Esophagus muscularis mucosa (tissue), 4 donors: ENCODE results near the gene ASPRV1. TPM values are rescaled to one million over a fixed set of nuclear protein-coding genes. Genes with fewer than 3 reads are reported as not detected.
A peak's percentile ranks its signal among the peaks of the same experiment; 100 is the strongest.

ENCODE experiments used
- DNase-seq: peaks from one replicate; pipeline ENCODE4 v3.0.0-alpha.2; 2017; ENCODE audit errors: extremely low spot score
- H3K27ac ChIP-seq, 4 donors: fragments of 200-600 bp; sonication (generic); replicated peaks in 1 of 4; 1 replicate in 3 of 4; 2 replicates in 1 of 4; pipeline ENCODE4 v1.5.1; 2016 to 2019; ENCODE audit warnings: mild to moderate bottlenecking in 1 of 4
- H3K27me3 ChIP-seq, 4 donors: fragments of 200-600 bp; sonication (generic); one replicate each; pipeline versions ENCODE4 v1.5.1 to v1.6.0; 2016 to 2019
- H3K36me3 ChIP-seq, 4 donors: fragments of 200-600 bp; sonication (generic); one replicate each; pipeline ENCODE4 v1.5.1; 2016 to 2019
- H3K4me1 ChIP-seq, 4 donors: fragments of 200-600 bp; sonication (generic); one replicate each; pipeline ENCODE4 v1.5.1; 2016 to 2019
- H3K4me3 ChIP-seq, 4 donors: fragments of 200-600 bp; sonication (generic); 1 replicate in 2 of 4; 2 replicates in 2 of 4; pipeline ENCODE4 v1.5.1; 2016 to 2019; ENCODE audit warnings: mild to moderate bottlenecking in 4 of 4, moderate library complexity in 1 of 4
- H3K9me3 ChIP-seq, 4 donors: fragments of 200-600 bp; sonication (generic); 1 replicate in 3 of 4; 2 replicates in 1 of 4; pipeline ENCODE4 v1.5.1; 2016 to 2019
- EP300 ChIP-seq: sonication (generic); formaldehyde crosslinking; IDR thresholded peaks from one replicate; pipeline ENCODE4 v1.6.1; 2017; ENCODE audit warnings: antibody characterized with exemption
- POLR2A ChIP-seq: fragments of 450-650 bp; IDR thresholded peaks from one replicate; pipeline ENCODE4 v1.6.1; 2017; ENCODE audit warnings: antibody characterized with exemption, moderate library complexity, mild to moderate bottlenecking, low read depth
- POLR2AphosphoS5 ChIP-seq, 2 donors: sonication (generic); formaldehyde crosslinking; IDR thresholded peaks; one replicate each; pipeline ENCODE4 v1.6.1; 2017; ENCODE audit warnings: antibody characterized with exemption in 2 of 2
- WGBS: methylation state at CpG from one replicate; pipeline ENCODE4 v1.1.5; 2018; 5-methylcytosine and 5-hydroxymethylcytosine counted together
- intact Hi-C: fragments of 100-400 bp; cut with DNase I; formaldehyde crosslinking; loops from one replicate; pipeline ENCODE4 v1.15.1; 2023
- total RNA-seq, 4 donors: library from RNA; depleted of rRNA; stranded (reverse); fragments of >200 nt; gene quantifications; one replicate each; pipeline versions ENCODE4 v1.1.0 to v1.2.1, GENCODE V29; 2016
- TF ChIP-seq, protein P1 (sequence below), 3 experiments: fragments of 200-600 bp in 2 of 3; fragments of 450-650 bp in 1 of 3; sonication (generic) in 2 of 3; IDR thresholded peaks; one replicate each; pipeline ENCODE4 v1.5.1; 2017 to 2019; ENCODE audit warnings: antibody characterized with exemption in 3 of 3, mild to moderate bottlenecking in 2 of 3, moderate library complexity in 1 of 3

The ASPRV1 gene
- total RNA-seq, 4 donors from 2014 or later, result 1.2 to 1.7 (median 1.6) TPM

DNA sequence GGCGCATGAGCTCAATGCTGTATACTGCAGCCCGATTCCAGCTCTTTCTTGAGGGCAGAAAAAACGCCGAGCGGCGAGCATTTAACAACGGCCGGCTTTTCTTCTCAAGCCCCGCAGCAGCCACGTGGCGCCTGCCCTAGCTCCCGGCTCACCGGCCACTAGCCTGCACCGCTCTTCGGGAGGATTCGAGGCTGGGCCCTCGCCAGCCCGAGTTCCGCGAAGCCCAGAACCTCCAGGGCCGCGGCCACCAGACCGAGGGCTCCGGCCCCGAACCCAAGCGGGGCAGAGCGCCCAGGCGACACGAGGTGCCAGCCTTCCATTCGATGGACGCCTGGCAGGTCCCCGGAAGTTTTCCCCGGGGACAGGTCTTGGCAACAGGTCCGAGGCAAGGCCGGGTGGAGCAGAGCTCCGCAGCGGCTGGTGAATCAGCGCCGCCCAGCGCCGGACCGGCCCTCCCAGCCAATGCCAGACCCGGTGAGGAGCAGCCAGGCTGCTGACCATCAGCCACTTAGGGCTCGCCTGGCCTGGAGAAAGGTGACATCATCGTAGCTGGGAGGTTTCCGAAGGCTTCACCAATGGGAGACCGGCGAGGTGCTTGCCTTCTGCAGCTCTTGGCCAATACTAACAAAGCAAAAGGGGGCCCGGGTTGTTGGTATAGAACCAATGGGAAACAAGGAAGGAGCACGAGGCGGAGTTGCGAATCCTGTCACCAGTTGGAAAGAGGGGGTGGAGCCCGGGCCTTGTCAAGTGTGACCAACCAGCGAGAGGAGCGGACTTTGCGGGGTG is 47.1 kb downstream of the ASPRV1 start:
- H3K36me3 ChIP-seq, result peaks cover 6 to 25% (median 16%) of the 10 kb centered on the region in 4 donors
- 0% methylated on average over 17 of the region's 56 CpGs for WGBS
- DNase-seq, result peak; percentile 100
- peaks cover 24 to 50% (median 47%) of the 10 kb centered on the region in 4 donors for H3K4me1 ChIP-seq
- intact Hi-C loops, result loop anchor here (5.0 kb wide), 2 partner anchors 173 to 388 kb away; partner anchors contain the start of genes FAM136A and PCBP1
- no peak for TF ChIP-seq EP300
- peak; percentile 89 for TF ChIP-seq POLR2A
- peak; percentile 93 to 98 for TF ChIP-seq POLR2AphosphoS5 (IDR thresholded peaks at IDR 0.05)
- TF ChIP-seq, protein P1, sequence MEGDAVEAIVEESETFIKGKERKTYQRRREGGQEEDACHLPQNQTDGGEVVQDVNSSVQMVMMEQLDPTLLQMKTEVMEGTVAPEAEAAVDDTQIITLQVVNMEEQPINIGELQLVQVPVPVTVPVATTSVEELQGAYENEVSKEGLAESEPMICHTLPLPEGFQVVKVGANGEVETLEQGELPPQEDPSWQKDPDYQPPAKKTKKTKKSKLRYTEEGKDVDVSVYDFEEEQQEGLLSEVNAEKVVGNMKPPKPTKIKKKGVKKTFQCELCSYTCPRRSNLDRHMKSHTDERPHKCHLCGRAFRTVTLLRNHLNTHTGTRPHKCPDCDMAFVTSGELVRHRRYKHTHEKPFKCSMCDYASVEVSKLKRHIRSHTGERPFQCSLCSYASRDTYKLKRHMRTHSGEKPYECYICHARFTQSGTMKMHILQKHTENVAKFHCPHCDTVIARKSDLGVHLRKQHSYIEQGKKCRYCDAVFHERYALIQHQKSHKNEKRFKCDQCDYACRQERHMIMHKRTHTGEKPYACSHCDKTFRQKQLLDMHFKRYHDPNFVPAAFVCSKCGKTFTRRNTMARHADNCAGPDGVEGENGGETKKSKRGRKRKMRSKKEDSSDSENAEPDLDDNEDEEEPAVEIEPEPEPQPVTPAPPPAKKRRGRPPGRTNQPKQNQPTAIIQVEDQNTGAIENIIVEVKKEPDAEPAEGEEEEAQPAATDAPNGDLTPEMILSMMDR (IDR thresholded peaks at IDR 0.05), result peak in 2 of 3 experiments; percentile 7 to 32
- peak overlapping the region; percentile 76 to 99 (median 94) for H3K4me3 ChIP-seq
- H3K9me3 ChIP-seq, result no peaks in the 10 kb centered on the region
- H3K27ac ChIP-seq, result peak overlapping the region; percentile 92 to 99 (median 96)
- no peaks in the 10 kb centered on the region for H3K27me3 ChIP-seq

DNA sequence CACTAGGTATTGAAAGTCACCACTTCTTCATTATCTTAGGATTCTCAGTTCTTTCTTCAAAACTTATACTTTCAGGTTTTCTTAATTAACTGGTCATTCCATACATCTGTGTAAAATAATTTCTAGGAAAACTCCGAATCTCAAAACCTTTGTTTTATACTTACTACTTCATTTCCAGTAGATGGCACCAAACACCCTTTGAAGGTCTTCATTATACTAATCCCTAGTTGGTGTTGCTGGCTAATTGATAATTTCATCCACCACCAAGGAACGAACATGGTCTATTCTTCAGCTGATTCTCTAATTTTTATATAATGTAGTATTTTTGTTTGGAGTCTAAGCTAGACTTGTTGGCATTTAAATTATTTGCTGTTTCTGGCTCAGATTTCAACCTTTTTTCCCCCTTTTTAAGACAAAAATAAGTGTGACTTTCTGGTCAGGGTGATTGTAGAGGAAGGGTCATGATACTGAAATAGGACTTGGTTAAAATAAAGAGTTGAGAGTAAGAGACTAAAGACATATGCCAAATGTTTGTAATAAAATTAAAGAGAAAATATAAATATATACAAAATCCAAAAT is 49.4 kb downstream of the ASPRV1 start:
- WGBS, result 2% methylated on average over 2 of the region's 2 CpGs
- H3K27me3 ChIP-seq, result no peaks in the 10 kb centered on the region
- H3K27ac ChIP-seq, result peak overlapping the region; percentile 18 to 92 (median 40)
- no peak for DNase-seq
- TF ChIP-seq POLR2A, result no peak
- TF ChIP-seq, protein P1 (IDR thresholded peaks at IDR 0.05), result peak; percentile 56 to 68 (median 59)
- no peak for TF ChIP-seq EP300
- intact Hi-C loops, result loop anchor here (2.0 to 5.0 kb wide), 3 partner anchors 159 to 390 kb away; partner anchors contain the start of genes FAM136A and PCBP1
- peaks cover 6 to 44% (median 34%) of the 10 kb centered on the region in 4 donors for H3K36me3 ChIP-seq
- H3K4me3 ChIP-seq, result no peak overlapping the region
- H3K9me3 ChIP-seq, result no peaks in the 10 kb centered on the region
- H3K4me1 ChIP-seq, result peaks cover 16 to 28% (median 26%) of the 10 kb centered on the region in 4 donors

Other genes with a start within 250 kb of the ASPRV1 start
- gene ANXA4, start 219.5 kb downstream of the ASPRV1 start, total RNA-seq, result 10 to 100 TPM; 44.9 to 94.8 (median 58.5) TPM
- gene GMCL1, start 132.0 kb downstream of the ASPRV1 start, total RNA-seq, result 10 to 100 TPM in 2 of 4 donors, 1 to 10 TPM in 2; 9.5 to 13.7 (median 10.3) TPM
- gene SNRNP27, start 67.7 kb downstream of the ASPRV1 start, total RNA-seq, result 10 to 100 TPM; 53.8 to 74.9 (median 62.9) TPM
- 10 to 100 TPM in 2 of 4 donors, 1 to 10 TPM in 2; 7.7 to 21.2 (median 11.5) TPM for gene MXD1, start 46.5 kb downstream of the ASPRV1 start, total RNA-seq
- gene PCBP1, start 125.8 kb upstream of the ASPRV1 start, total RNA-seq, result 100 to 1,000 TPM; 156 to 220 (median 189) TPM
- 10 to 100 TPM; 15.4 to 20.9 (median 17.9) TPM for gene C2orf42, start 229.4 kb upstream of the ASPRV1 start, total RNA-seq